HG02610 (cell line): Measurements from ENCODE around the gene ARHGEF19.
"Not testable (repeated sequence)": the region's sequence is repeated elsewhere in the genome, so short reads cannot be mapped to it uniquely, and the experiment has no call there.

Experiments
- ATAC-seq: cut with Tn5 transposase; IDR thresholded peaks from one replicate; pipeline ENCODE4 v1.9.1; 2021; ENCODE audit warnings: mild to moderate bottlenecking, moderate library complexity; ENCODE audit not compliant: unreplicated experiment

The ARHGEF19 gene

GRCh38 chr1:16205891-16206546 lies 6.4 kb downstream of the ARHGEF19 start:
- ATAC-seq, result peak; percentile 9

- no peak for ATAC-seq
These were observed 7.1 kb downstream of the ARHGEF19 start for GRCh38 chr1:16205334-16205671.

- no peak for ATAC-seq
These were observed 7.7 kb downstream of the ARHGEF19 start for GRCh38 chr1:16204634-16205333.

GRCh38 chr1:16204216-16204615 lies 8.2 kb downstream of the ARHGEF19 start:
- no peak for ATAC-seq

- no peak for ATAC-seq
These were observed 8.9 kb downstream of the ARHGEF19 start for GRCh38 chr1:16203550-16203949.

GRCh38 chr1:16202281-16203210 lies 9.9 kb downstream of the ARHGEF19 start:
- no peak for ATAC-seq

- ATAC-seq, result no peak
These were observed 12.8 kb downstream of the ARHGEF19 start for GRCh38 chr1:16199700-16200099.

GRCh38 chr1:16199157-16199501 lies 13.3 kb downstream of the ARHGEF19 start:
- ATAC-seq, result no peak

GRCh38 chr1:16198444-16199156 lies 13.9 kb downstream of the ARHGEF19 start:
- no peak for ATAC-seq

- no peak for ATAC-seq
These were observed 15.6 kb downstream of the ARHGEF19 start for GRCh38 chr1:16196874-16197273.

GRCh38 chr1:16196139-16196538 lies 16.3 kb downstream of the ARHGEF19 start:
- ATAC-seq, result not testable (repeated sequence)

- ATAC-seq, result no peak
These were observed 16.9 kb downstream of the ARHGEF19 start for GRCh38 chr1:16195518-16195905.

GRCh38 chr1:16191916-16192546 lies 20.4 kb downstream of the ARHGEF19 start:
- ATAC-seq, result no peak

- ATAC-seq, result no peak
These were observed 21.1 kb downstream of the ARHGEF19 start for GRCh38 chr1:16191309-16191708.

- no peak for ATAC-seq
These were observed 22.4 kb downstream of the ARHGEF19 start for GRCh38 chr1:16189921-16190621.

GRCh38 chr1:16189003-16189402 lies 23.4 kb downstream of the ARHGEF19 start:
- no peak for ATAC-seq

GRCh38 chr1:16187748-16188401 lies 24.6 kb downstream of the ARHGEF19 start:
- ATAC-seq, result no peak

- no peak for ATAC-seq
These were observed 25.7 kb downstream of the ARHGEF19 start for GRCh38 chr1:16186655-16187235.
